Caco-2 (cell line): Measurements from ENCODE around the gene PAQR7. TPM values are rescaled to one million over a fixed set of nuclear protein-coding genes. Genes with fewer than 3 reads are reported as not detected.

Experiments
- BruUV-seq: library from RNA; stranded (reverse); fragments of 400-500 nt; replicated peaks from 2 replicates; lab custom pipeline; 2021; lab: Mats Ljungman, UMichigan
- CTCF ChIA-PET: fragments of 300-600 bp; sonication (Branson Sonifier 250); formaldehyde crosslinking; loops from one replicate; lab custom pipeline; 2022; ENCODE audit warnings: antibody characterized with exemption; lab: Charles Lee
- POLR2A ChIA-PET: fragments of 300-600 bp; sonication (Branson Sonifier 250); formaldehyde crosslinking; loops from one replicate; lab custom pipeline; 2022; ENCODE audit warnings: antibody characterized with exemption; lab: Charles Lee
- DNase-seq, 2 experiments: peaks; one replicate each; pipeline versions ENCODE4 v3.0.0 to v3.0.0-alpha.2; 2020 to 2022
- H3K27me3 ChIP-seq: replicated peaks from 2 replicates; pipeline ENCODE4 v1.6.0; 2011; ENCODE audit warnings: low read length; ENCODE audit not compliant: control insufficient read depth, insufficient read depth
- H3K36me3 ChIP-seq: 2 replicates; pipeline ENCODE4 v1.5.1; 2011; ENCODE audit warnings: low read length; ENCODE audit not compliant: control insufficient read depth, insufficient read depth
- H3K4me1 ChIP-seq: fragments of 250-450 bp; sonication (Bioruptor Pico); 2 replicates; pipeline ENCODE4 v1.5.1; 2020; ENCODE audit warnings: mild to moderate bottlenecking
- H3K4me3 ChIP-seq: 2 replicates; pipeline ENCODE4 v1.5.1; 2011; ENCODE audit warnings: low read depth, mild to moderate bottlenecking, control low read depth, low read length
- H3K9me3 ChIP-seq: fragments of 250-450 bp; sonication (Bioruptor Pico); 2 replicates; pipeline ENCODE4 v1.5.1; 2020; ENCODE audit warnings: mild to moderate bottlenecking, moderate library complexity
- H3K27ac Mint-ChIP-seq: one replicate; pipeline ENCODE4 v1.8.0; 2022; ENCODE audit warnings: mixed read lengths; ENCODE audit not compliant: unreplicated experiment
- H3K27me3 Mint-ChIP-seq: one replicate; pipeline ENCODE4 v1.8.0; 2022; ENCODE audit warnings: mixed read lengths; ENCODE audit not compliant: insufficient read depth, unreplicated experiment
- H3K36me3 Mint-ChIP-seq: one replicate; pipeline ENCODE4 v1.8.0; 2022; ENCODE audit warnings: mild to moderate bottlenecking, mixed read lengths; ENCODE audit not compliant: insufficient read depth, unreplicated experiment
- H3K4me1 Mint-ChIP-seq: one replicate; pipeline ENCODE4 v1.8.0; 2022; ENCODE audit warnings: low read depth, mixed read lengths; ENCODE audit not compliant: unreplicated experiment
- H3K4me3 Mint-ChIP-seq: one replicate; pipeline ENCODE4 v1.8.0; 2022; ENCODE audit warnings: mild to moderate bottlenecking, moderate library complexity, mixed read lengths; ENCODE audit not compliant: unreplicated experiment
- H3K9me3 Mint-ChIP-seq: one replicate; pipeline ENCODE4 v1.8.0; 2022; ENCODE audit warnings: mixed read lengths; ENCODE audit not compliant: unreplicated experiment
- CTCF ChIP-seq, 2 experiments: fragments of 200-600 bp in 1 of 2; IDR thresholded peaks; 1 replicate in 1 of 2; 2 replicates in 1 of 2; pipeline versions ENCODE4 v1.5.1 to v1.8.0; 2011 to 2022; ENCODE audit warnings: antibody characterized with exemption in 1 of 2, control low read depth in 1 of 2, inconsistent platforms in 1 of 2, low read depth in 1 of 2, low read length in 1 of 2, mild to moderate bottlenecking in 1 of 2, moderate library complexity in 1 of 2; ENCODE audit not compliant: insufficient read depth in 1 of 2, severe bottlenecking in 1 of 2, unreplicated experiment in 1 of 2
- intact Hi-C: fragments of 100-400 bp; cut with micrococcal nuclease; formaldehyde crosslinking; loops from one replicate; pipeline ENCODE4 v1.10.0; 2022; ENCODE audit not compliant: unreplicated experiment
- total RNA-seq: library from RNA; stranded (reverse); gene quantifications from 2 replicates; pipeline ENCODE4 v1.2.3, GENCODE V29; 2022

The PAQR7 gene
- total RNA-seq, 1 experiment from 2014 or later = 22.3 TPM

GRCh38 chr1:25922056-25922970 lies 46.8 kb upstream of the PAQR7 start:
- Histone ChIP-seq H3K36me3 (no peaks in the 10 kb centered on the region), H3K4me1 (peaks cover 6% of the 10 kb centered on the region), H3K9me3 (no peaks in the 10 kb centered on the region), H3K4me3 (peak overlapping the region; percentile 69), H3K27me3 (no peaks in the 10 kb centered on the region)
- Mint-ChIP-seq H3K36me3 (no peaks in the 10 kb centered on the region), H3K4me3 (peak overlapping the region; percentile 79), H3K27me3 (no peaks in the 10 kb centered on the region), H3K27ac (peak overlapping the region; percentile 45), H3K9me3 (no peaks in the 10 kb centered on the region), H3K4me1 (no peaks in the 10 kb centered on the region)
- POLR2A ChIA-PET = interaction anchor here (0.5 to 1.1 kb wide), 4 partner anchors 11 to 112 kb away, joined by 3 to 5 read pairs (median 4); no protein-coding TSS in a partner anchor
- CTCF ChIA-PET = interaction anchor here (0.5 to 0.9 kb wide), 2 partner anchors 27 to 75 kb away, joined by 3 read pairs; partner anchors contain the start of gene PAFAH2
- peak; percentile 37 to 50 for DNase-seq
- intact Hi-C loops = no loop called here
- TF ChIP-seq CTCF (IDR thresholded peaks at IDR 0.05; ENCODE audit: insufficient read depth in 1 of 2, low read depth in 1 of 2, low read length in 1 of 2, severe bottlenecking in 1 of 2, unreplicated experiment in 1 of 2) = no peak
- no TSS peak for BruUV-seq

DNA sequence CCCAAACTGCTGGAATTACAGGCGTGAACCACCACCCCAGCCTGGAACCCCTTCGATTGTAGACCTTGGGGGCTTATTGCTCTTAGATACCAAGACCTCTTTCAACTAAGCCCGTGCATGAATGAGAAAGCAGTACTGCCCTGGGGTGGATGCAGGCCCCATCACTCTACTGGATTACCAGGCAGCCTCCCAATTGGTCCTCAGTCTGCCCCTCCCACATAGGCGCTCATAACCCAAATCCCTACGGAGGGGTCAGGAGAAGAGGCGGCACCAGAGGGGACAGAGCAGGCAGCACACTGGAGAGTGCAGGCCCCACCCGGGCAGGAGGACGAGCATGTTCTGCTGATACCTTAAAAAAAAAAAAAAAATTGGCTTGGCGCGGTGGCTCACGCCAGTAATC lies 43.1 kb upstream of the PAQR7 start:
- Mint-ChIP-seq H3K9me3 (no peaks in the 10 kb centered on the region), H3K27ac (no peak overlapping the region), H3K36me3 (no peaks in the 10 kb centered on the region), H3K4me1 (no peaks in the 10 kb centered on the region), H3K4me3 (no peak overlapping the region), H3K27me3 (no peaks in the 10 kb centered on the region)
- peaks cover 6% of the 10 kb centered on the region for H3K4me1 ChIP-seq
- no peaks in the 10 kb centered on the region for H3K9me3 ChIP-seq
- no peak overlapping the region for H3K4me3 ChIP-seq
- BruUV-seq = no TSS peak
- H3K27me3 ChIP-seq = no peaks in the 10 kb centered on the region
- TF ChIP-seq CTCF (IDR thresholded peaks at IDR 0.05; ENCODE audit: insufficient read depth in 1 of 2, low read depth in 1 of 2, low read length in 1 of 2, severe bottlenecking in 1 of 2, unreplicated experiment in 1 of 2) = no peak
- CTCF ChIA-PET = no interaction called here
- intact Hi-C loops = no loop called here
- POLR2A ChIA-PET = no interaction called here
- H3K36me3 ChIP-seq = no peaks in the 10 kb centered on the region
- DNase-seq = no peak

DNA sequence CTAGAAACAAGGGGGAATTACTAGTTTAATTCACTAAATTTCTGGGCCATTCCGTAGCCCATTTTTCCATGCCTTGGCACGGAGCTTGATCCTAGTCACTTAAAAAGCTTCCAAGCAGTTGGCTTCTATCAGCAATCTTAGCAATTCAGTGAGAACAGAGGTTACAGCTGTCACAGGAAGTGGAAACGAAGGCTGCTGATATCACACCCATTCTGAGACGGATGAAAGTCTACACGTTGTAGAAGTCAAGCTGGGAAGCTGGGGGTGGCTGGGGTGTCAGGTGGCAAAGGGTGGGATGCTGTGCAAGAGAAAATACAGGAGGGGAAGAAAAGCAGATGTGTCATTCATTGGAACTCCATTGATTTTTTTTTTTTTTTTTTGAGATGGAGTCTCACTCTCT lies 42.5 kb upstream of the PAQR7 start:
- ChIA-PET POLR2A (no interaction called here), CTCF (interaction anchor here (0.7 kb wide), 1 partner anchor 135 kb away, joined by 4 read pairs; no protein-coding TSS in a partner anchor)
- H3K36me3 Mint-ChIP-seq = no peaks in the 10 kb centered on the region
- no peaks in the 10 kb centered on the region for H3K36me3 ChIP-seq
- no peak for DNase-seq
- no peaks in the 10 kb centered on the region for H3K9me3 Mint-ChIP-seq
- intact Hi-C loops = no loop called here
- no peaks in the 10 kb centered on the region for H3K27me3 ChIP-seq
- no peak overlapping the region for H3K4me3 Mint-ChIP-seq
- H3K4me1 Mint-ChIP-seq = no peaks in the 10 kb centered on the region
- H3K27ac Mint-ChIP-seq = no peak overlapping the region
- no peak for TF ChIP-seq CTCF (IDR thresholded peaks at IDR 0.05; ENCODE audit: insufficient read depth in 1 of 2, low read depth in 1 of 2, low read length in 1 of 2, severe bottlenecking in 1 of 2, unreplicated experiment in 1 of 2)
- H3K4me3 ChIP-seq = no peak overlapping the region
- H3K27me3 Mint-ChIP-seq = no peaks in the 10 kb centered on the region
- peaks cover 6% of the 10 kb centered on the region for H3K4me1 ChIP-seq
- no peaks in the 10 kb centered on the region for H3K9me3 ChIP-seq
- no TSS peak for BruUV-seq
